ENCODE measurements around the gene RAB35. TPM values are rescaled to one million over a fixed set of nuclear protein-coding genes. Genes with fewer than 3 reads are reported as not detected.
A peak's percentile ranks its signal among the peaks of the same experiment; 100 is the strongest.

RAB35 gene
- total and polyA plus RNA-seq, 2 experiments from 2014 or later, result 25.4 to 33.4 TPM

- Histone ChIP-seq H3K27ac (peak overlapping the region; percentile 36), H3K9me3 (ENCODE audit: low read depth) (no peaks in the 10 kb centered on the region), H3K36me3 (peaks cover 43% of the 10 kb centered on the region), H3K4me3 (no peak overlapping the region), H3K27me3 (no peaks in the 10 kb centered on the region), H3K4me1 (ENCODE audit: low read depth) (no peaks in the 10 kb centered on the region)
- DNase-seq (ENCODE audit: low read depth in 1 of 2, low spot score in 1 of 2), result peak in 1 of 2 donors; percentile 50
- no peak for TF ChIP-seq CTCF (IDR thresholded peaks at IDR 0.05; ENCODE audit: low read depth, low read length)
Measured at GRCh38 chr12:120126635-120127005, 10.1 kb upstream of the RAB35 start.

GRCh38 chr12:120125792-120126634 is 9.5 kb upstream of the RAB35 start:
- Histone ChIP-seq H3K9me3 (ENCODE audit: low read depth) (no peaks in the 10 kb centered on the region), H3K27me3 (no peaks in the 10 kb centered on the region), H3K4me1 (ENCODE audit: low read depth) (no peaks in the 10 kb centered on the region), H3K36me3 (peaks cover 37% of the 10 kb centered on the region), H3K27ac (peak overlapping the region; percentile 36), H3K4me3 (no peak overlapping the region)
- DNase-seq (ENCODE audit: low read depth in 1 of 2, low spot score in 1 of 2), result no peak
- no peak for TF ChIP-seq CTCF (IDR thresholded peaks at IDR 0.05; ENCODE audit: low read depth, low read length)

- no peak for TF ChIP-seq CTCF (IDR thresholded peaks at IDR 0.05; ENCODE audit: low read depth, low read length)
- H3K9me3 ChIP-seq (ENCODE audit: low read depth), result no peaks in the 10 kb centered on the region
- no peak overlapping the region for H3K27ac ChIP-seq
Measured at GRCh38 chr12:120125029-120125428, 8.5 kb upstream of the RAB35 start.

GRCh38 chr12:120121766-120122293 is 5.3 kb upstream of the RAB35 start:
- TF ChIP-seq CTCF (IDR thresholded peaks at IDR 0.05; ENCODE audit: low read depth, low read length), result no peak
- H3K36me3 ChIP-seq, result peaks cover 3% of the 10 kb centered on the region

More at GRCh38 chr12:120125029-120125428, 8.5 kb upstream of the RAB35 start:
- Histone ChIP-seq H3K4me3 (no peak overlapping the region), H3K4me1 (ENCODE audit: low read depth) (no peaks in the 10 kb centered on the region), H3K27me3 (no peaks in the 10 kb centered on the region), H3K36me3 (peaks cover 27% of the 10 kb centered on the region)
- no peak for DNase-seq (ENCODE audit: low read depth in 1 of 2, low spot score in 1 of 2)

GRCh38 chr12:120121343-120121742 is 4.8 kb upstream of the RAB35 start:
- H3K36me3 ChIP-seq, result peaks cover under 1% of the 10 kb centered on the region
- TF ChIP-seq CTCF (IDR thresholded peaks at IDR 0.05; ENCODE audit: low read depth, low read length), result no peak
- DNase-seq (ENCODE audit: low read depth in 1 of 2, low spot score in 1 of 2), result no peak
- no peaks in the 10 kb centered on the region for H3K9me3 ChIP-seq (ENCODE audit: low read depth)
- H3K4me3 ChIP-seq, result no peak overlapping the region
- H3K27me3 ChIP-seq, result no peaks in the 10 kb centered on the region
- peaks cover 3% of the 10 kb centered on the region for H3K4me1 ChIP-seq (ENCODE audit: low read depth)
- no peak overlapping the region for H3K27ac ChIP-seq

More at GRCh38 chr12:120121766-120122293, 5.3 kb upstream of the RAB35 start:
- no peaks in the 10 kb centered on the region for H3K27me3 ChIP-seq
- no peak overlapping the region for H3K4me3 ChIP-seq
- H3K9me3 ChIP-seq (ENCODE audit: low read depth), result no peaks in the 10 kb centered on the region
- no peak for DNase-seq (ENCODE audit: low read depth in 1 of 2, low spot score in 1 of 2)
- peaks cover 3% of the 10 kb centered on the region for H3K4me1 ChIP-seq (ENCODE audit: low read depth)
- no peak overlapping the region for H3K27ac ChIP-seq
